ENCODE measurements around the gene WSCD2.

WSCD2 gene

GRCh38 chr12:108235985-108236263 lies 106.8 kb downstream of the WSCD2 start:
- no peak for DNase-seq (ENCODE audit: low read depth)

- no peak for DNase-seq (ENCODE audit: low read depth)
Observed at GRCh38 chr12:108236366-108236765, 107.3 kb downstream of the WSCD2 start.

DNA sequence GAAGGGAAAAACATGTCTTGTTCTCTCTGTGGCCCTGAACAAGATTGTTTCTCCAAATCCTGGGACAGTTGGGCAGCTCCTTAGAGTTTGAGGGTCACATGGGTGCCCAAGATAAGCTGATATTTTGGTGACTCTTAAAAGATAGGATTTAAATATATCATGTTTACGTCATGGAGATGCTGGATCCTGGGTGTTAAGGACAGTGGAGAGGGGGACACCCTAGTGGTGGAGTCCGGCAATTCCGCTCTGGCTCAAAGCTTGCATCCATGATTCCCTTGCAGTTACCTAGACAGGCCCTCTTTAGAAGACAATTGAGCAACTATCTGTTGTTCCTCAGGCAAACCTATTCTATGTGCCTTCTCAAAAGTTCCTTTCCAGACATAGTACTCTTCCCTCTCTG lies 108.2 kb downstream of the WSCD2 start:
- no peak for DNase-seq (ENCODE audit: low read depth)

GRCh38 chr12:108238474-108238873 lies 109.4 kb downstream of the WSCD2 start:
- no peak for DNase-seq (ENCODE audit: low read depth)

GRCh38 chr12:108239378-108239777 lies 110.3 kb downstream of the WSCD2 start:
- no peak for DNase-seq (ENCODE audit: low read depth)

DNA sequence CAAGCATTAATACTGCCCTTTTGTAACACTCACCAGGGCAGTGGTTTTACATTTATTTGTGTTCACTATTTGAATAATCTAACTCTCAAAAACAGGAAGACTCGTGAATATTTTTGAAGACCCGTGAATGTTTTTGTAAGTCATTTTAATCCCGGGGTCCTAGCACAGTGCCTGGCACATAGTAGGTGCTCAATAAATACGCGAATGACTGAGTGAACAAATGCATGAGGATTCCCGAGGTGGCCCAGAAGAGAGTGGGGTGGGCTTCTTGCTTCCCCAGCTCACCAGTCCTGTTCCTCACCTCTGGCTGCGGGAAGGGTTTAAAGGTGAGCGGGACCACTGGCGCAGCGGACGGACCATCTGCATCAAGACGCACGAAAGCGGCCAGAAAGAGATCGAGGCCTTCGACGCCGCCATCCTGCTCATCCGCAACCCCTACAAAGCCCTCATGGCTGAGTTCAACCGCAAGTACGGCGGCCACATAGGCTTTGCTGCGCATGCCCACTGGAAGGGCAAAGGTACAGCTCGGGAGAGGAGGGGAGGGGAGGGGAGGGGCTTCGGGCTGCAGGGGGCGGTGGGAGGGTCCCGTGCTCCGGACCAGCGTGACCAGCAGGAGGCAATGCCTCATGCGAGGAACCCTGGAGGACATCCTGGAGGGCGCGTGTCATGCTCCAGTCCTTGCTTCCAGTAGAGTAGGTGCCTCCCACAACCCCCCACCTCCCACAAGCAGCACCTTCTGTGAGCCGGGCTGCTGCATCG lies 111.1 kb downstream of the WSCD2 start:
- no peak for DNase-seq (ENCODE audit: low read depth)

DNA sequence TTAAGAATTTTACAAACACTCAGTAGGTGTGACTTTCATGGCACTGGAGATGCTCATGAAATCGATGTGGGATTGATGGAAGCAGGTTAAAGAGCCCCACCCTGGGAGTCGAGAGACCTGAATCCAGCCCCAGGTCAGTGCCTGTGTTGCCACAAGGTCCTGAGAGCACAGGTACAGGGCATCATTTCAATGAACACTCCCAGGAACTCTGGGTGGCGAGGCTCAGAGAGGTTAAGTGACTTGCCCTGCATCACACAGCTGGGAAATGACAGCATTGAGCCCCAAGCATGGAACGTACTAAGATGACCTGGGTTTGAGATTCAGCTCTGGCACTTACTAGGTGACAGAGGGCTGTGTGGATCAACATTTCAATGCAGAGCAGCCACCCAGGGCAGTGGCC lies 111.8 kb downstream of the WSCD2 start:
- DNase-seq (ENCODE audit: low read depth), result no peak

DNA sequence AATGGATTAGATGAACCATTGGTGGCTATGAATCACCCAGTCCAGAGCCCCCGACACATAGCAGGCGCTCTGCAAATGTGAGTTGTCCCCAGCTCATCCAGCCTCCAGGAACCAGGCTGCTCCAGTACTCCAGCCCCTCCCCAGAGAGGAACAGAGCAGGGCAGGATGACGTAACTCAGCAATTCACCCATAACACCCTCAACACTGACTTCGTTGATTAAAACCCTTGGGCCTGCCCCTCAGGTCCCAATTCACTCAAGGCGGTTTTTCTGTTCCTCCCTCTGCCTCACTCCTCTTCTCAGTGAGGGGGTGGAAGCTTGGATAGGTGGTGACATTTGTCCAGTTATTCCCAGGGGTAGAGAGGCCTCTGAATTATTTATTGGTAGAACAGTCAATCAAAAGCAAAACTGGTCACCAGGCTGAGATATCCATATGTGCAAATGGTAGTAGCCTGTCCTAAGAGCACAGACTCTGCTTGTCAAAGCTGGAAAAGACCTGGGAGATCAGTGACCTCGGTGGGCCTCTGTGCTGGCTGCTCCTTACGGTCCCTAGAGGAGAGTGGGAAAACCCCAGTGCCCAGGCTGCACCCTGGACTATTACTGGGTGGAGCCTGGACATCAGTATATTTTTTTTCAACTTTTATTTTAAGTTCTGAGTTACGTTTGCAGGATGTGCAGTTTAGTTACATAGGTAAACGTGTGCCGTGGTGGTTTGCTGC lies 113.1 kb downstream of the WSCD2 start:
- DNase-seq (ENCODE audit: low read depth), result no peak

DNA sequence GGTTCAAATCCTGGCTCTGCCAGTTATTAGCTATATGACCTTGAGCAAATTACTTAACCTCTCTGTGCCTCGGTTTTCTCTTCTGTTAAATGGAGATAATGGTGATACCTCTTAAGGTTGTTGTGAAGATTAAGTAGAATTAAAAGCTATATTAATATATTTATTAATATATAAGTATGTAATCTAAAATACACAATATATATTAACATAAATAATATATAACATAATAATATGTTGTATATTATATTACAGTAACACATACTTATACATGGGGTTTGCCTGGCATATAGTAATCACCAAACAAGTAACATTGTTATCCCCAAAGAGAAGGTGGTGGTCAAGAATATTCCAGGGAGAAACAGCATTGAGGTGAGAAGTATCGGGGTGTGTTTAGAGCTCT lies 118.0 kb downstream of the WSCD2 start:
- no peak for DNase-seq (ENCODE audit: low read depth)

DNA sequence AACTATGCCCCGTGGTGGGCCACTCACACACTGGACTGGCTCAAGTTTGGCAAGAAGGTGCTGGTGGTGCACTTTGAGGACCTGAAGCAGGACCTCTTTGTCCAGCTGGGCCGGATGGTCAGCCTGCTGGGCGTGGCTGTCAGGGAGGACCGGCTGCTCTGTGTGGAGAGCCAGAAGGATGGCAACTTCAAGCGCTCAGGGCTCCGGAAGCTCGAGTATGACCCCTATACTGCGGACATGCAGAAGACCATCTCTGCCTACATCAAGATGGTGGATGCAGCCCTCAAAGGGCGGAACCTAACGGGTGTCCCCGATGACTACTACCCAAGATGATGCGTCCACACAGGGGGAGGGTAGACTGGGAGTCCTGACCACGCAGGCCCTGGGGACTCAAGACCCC lies 118.9 kb downstream of the WSCD2 start:
- DNase-seq (ENCODE audit: low read depth), result no peak

DNA sequence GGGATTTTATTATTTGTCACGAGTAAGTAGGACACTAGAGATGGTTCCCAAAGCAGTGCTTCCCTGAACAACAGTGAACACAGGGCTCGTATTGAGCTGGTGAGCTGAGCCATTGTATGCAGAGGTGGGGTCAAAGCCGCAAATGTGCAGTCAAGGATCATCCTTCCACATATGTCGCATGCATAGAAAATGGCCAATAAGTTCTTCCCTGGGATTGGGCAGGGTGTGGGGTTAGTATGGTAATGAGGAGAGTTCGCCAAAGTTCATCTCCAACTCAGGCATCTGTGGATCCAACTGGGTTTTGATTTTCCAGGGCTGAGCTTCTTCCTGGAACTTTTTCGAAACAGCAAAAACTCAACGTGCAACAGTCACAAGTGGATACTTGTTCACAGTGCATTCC lies 123.4 kb downstream of the WSCD2 start:
- DNase-seq (ENCODE audit: low read depth), result no peak

GRCh38 chr12:108253540-108253939 lies 124.5 kb downstream of the WSCD2 start:
- no peak for DNase-seq (ENCODE audit: low read depth)

DNA sequence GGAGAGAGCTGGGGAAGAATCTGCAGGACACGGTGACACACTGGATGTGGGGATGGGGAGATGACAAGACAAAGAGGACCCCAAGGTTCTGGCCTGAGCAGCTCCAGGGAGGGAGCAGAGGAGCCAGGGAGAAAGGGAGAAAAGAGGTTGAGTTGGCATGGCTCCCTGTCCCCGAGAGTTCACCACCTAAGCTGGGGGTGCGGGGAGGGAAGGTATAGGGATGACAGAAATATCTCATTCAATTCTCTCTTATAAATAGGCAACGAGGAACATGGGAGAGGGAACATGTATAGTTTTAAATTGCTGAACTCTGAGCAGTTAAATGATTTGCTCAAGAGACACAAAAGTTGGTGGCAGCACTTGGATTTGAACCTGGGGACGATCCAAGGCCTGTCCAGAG lies 124.9 kb downstream of the WSCD2 start:
- DNase-seq (ENCODE audit: low read depth), result no peak

DNA sequence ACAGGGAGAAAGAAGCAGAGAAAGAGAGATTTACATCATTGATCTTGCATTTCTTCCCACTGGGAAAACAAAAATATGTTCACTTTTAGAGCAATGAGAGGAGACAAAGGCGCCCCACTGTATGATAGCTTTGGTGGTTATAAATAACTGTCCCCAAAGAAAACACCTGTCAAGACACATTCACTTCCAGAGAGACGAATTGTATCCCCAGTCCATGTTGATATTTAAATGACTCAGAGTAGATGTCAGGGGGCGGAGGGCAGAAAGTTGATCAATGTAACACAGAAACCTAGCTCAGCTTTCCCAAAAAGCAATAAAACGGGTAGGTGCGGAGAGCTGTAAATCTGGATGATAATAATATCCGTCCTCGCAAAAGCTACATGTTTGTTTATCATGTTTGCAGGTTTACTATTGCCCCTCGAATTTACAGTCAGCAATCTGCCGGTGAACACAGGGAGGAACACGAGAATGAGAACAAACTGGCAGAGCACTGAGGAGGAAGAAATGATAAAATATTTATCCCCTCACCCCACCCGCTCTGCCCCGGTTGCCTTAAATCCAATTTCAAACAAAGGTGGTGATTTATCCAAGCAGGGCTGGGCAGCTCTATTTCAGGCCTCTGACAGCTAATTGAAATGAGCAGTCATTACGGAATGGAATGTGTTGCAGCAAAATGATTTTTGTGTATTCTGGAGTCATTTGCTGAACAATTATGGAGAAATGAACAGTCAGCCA lies 125.6 kb downstream of the WSCD2 start:
- no peak for DNase-seq (ENCODE audit: low read depth)

DNA sequence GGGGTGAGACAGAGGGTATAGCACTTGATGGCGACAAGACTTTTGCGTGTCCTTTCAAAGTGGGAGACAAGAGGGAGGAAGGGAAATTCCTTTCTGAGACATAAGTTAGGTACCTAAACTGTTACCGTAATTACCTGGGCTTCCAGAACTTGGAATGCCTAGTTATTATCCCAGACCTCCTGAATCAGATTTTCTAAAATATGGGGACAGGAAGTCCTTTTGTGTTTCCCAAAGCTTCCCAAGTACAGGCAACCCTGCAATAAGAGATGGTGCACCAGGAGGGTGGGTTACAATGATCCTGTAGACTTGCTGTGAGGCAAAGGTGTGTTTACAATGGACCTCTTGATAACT lies 126.1 kb downstream of the WSCD2 start:
- no peak for DNase-seq (ENCODE audit: low read depth)

GRCh38 chr12:108257004-108257403 lies 127.9 kb downstream of the WSCD2 start:
- no peak for DNase-seq (ENCODE audit: low read depth)

DNA sequence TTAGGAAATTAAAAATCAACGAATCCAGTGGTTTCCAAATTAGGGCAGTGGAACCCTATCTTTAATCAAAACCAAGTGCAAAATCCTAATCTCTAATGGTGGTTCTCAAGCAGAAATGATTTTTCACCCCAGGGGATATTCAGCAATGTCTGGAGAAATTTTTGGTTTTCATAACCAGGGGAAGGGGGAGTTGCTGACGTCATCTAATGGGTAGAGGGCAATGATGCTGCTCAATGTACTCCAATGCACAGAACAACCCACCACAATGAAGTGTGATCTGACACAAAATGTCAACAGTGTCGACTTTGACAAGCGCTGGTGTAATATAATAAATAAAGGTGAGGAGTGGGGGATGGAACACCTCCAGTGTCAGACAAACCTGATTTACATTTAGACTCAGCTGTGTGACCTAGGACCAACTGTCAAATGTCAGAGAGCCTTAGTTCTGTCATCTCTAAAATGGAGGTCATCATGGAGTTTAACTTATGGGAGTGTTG lies 128.6 kb downstream of the WSCD2 start:
- DNase-seq (ENCODE audit: low read depth), result no peak

DNA sequence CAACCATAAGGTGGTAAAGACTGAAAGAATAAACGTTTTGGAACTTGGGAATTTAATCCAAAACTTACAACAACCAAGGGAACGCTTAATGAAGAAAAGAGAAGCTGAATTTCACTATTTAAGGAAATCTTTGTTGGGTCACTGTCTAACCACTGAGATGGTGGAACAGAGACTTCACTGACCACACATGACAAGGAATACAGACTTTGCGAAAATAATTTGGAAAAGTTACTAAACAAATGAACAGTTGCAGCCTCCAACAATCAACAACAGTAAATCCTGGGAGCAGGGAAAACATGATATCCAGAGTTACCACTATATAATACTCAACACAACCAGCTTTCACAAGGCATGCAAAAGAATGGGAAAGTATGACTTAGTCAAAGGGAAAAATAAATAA lies 131.0 kb downstream of the WSCD2 start:
- DNase-seq (ENCODE audit: low read depth), result no peak

DNA sequence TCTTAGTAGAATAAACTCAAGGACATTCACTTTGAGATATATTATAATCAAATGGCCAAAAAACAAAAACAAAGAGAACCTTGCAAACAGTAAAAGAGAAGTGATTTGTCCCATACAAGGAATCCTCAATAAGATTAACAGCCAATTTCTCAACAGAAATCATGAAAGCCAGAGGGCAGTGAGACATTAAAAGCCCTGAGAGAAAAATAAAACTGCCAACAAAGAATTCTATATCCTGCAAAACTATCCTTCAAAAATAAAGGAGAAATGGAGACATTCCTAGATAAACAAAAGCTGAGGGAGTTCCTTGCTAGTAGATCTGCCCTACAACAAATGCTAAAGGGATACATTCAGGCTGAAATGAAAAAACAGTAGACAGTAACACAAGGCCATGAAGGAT lies 131.9 kb downstream of the WSCD2 start:
- no peak for DNase-seq (ENCODE audit: low read depth)

DNA sequence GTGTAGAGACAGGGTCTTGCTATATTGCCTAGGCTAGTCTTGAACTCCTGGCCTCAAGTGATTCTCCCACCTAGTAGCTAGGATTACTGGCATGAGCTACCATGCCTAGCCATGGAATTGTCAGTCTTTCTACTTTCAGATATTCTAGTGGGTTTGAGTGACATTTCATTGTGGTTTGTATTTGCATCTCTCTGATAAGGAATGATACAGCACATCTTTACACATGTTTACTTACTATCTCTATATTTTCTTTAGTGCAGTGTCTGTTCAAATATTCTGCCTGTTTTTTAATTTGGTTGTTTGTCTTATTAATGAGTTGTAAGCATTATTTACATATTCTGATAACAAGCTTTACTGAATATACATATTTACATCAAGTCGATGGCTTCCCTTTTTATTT lies 136.4 kb downstream of the WSCD2 start:
- DNase-seq (ENCODE audit: low read depth), result no peak

GRCh38 chr12:108266131-108266530 lies 137.0 kb downstream of the WSCD2 start:
- no peak for DNase-seq (ENCODE audit: low read depth)

DNA sequence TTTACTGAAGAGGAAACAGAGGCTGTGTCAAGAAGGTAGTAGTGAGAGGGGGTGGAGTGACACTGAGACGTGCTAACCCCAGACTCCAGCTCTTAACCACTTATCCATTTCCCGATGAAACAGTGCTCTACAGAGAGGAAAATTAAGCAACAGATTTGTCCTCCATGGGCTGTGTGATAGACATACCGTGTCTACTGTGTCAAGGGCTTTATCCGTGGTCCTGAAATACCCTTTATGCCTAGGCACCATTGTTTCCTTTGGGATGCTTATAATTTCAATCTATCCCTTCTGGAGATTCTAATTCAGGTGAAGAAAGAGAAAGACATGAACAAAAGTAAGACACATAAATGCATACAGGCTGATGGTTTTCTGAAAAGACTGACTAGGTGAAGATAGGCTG lies 138.4 kb downstream of the WSCD2 start:
- DNase-seq (ENCODE audit: low read depth), result no peak

DNA sequence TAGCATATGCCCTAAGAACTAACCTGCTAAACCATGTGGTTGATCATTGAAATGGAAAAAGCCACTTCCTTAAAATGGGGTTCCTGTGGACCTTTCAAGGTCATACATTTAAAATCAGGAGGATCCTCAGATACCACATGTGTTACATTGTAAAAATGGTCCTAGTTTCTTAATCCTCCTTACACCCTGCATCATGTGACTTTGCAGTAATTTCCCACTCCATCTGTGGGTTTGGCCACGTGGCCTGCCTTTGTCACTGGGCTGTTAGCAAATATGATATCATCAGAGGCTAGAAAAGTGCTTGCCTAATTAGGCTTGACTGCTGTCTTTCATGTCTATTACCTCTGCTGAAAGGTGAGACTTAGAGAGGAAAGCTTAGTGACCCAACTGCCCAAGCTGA lies 139.3 kb downstream of the WSCD2 start:
- DNase-seq (ENCODE audit: low read depth), result no peak

Measured in T follicular helper cell (primary cell).